Transverse colon (tissue), 4 donors: ENCODE results near the gene CDK5R2.

ENCODE experiments used
- CTCF ChIP-seq, 5 experiments: fragments of 200-600 bp in 3 of 5; fragments of 450-650 bp in 2 of 5; sonication (generic) in 3 of 5; IDR thresholded peaks; 1 replicate in 2 of 5; 2 replicates in 3 of 5; pipeline ENCODE4 v1.5.1; 2016 to 2017; ENCODE audit warnings: antibody characterized with exemption in 5 of 5, inconsistent platforms in 3 of 5, mild to moderate bottlenecking in 2 of 5, moderate library complexity in 1 of 5
- EP300 ChIP-seq: sonication (generic); formaldehyde crosslinking; IDR thresholded peaks from one replicate; pipeline ENCODE4 v1.6.1; 2017; ENCODE audit warnings: antibody characterized with exemption, low read depth
- POLR2A ChIP-seq: fragments of 450-650 bp; IDR thresholded peaks from one replicate; pipeline ENCODE4 v1.6.1; 2016; ENCODE audit warnings: antibody characterized with exemption, mild to moderate bottlenecking, moderate library complexity
- POLR2AphosphoS5 ChIP-seq, 3 donors: sonication (generic); formaldehyde crosslinking; IDR thresholded peaks; one replicate each; pipeline ENCODE4 v1.6.1; 2016; ENCODE audit warnings: antibody characterized with exemption in 3 of 3

DNA sequence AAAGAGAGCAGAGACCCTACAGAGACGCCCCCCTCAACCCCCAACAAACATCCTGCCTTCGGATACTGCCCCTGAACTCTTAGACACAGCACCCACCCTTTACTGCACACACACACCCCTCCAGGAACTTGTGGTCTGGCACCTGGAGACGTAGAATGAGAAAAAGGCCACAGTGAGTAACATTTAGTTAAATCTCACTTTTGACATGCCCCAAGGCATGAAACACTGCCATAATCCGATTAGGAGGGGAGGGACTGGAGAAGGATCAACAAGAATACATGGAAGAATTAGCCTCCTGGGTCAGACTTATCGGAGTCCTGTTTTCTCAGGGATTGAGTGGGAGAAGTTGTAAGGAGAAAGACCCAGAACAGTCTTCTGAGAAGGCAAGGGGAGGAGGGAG is 4.1 kb downstream of the CDK5R2 start:
- no peak for TF ChIP-seq CTCF (IDR thresholded peaks at IDR 0.05)
- no peak for TF ChIP-seq POLR2A
- no peak for TF ChIP-seq EP300
- no peak for TF ChIP-seq POLR2AphosphoS5 (IDR thresholded peaks at IDR 0.05)
